ENCODE measurements around the gene SLC2A13.

- no peak for TF ChIP-seq POLR2AphosphoS5 (IDR thresholded peaks at IDR 0.05)
- no peak for TF ChIP-seq CTCF (IDR thresholded peaks at IDR 0.05 in 8 of 11, conservative IDR thresholded peaks at IDR 0.05 in 3 of 11)
- TF ChIP-seq POLR2A (IDR thresholded peaks at IDR 0.05) = no peak
Observed at GRCh38 chr12:39853003-39853402, 252.9 kb downstream of the SLC2A13 start.
